ENCODE measurements around the gene MLLT10. TPM values are rescaled to one million over a fixed set of nuclear protein-coding genes. Genes with fewer than 3 reads are reported as not detected.

The MLLT10 gene
- total RNA-seq, 6 experiments from 2014 or later, result 21.8 to 25.2 (median 22.9) TPM

GRCh38 chr10:21689881-21690280 is 155.8 kb downstream of the MLLT10 start:
- Mint-ChIP-seq H3K27me3 (ENCODE audit: insufficient read depth) (no peaks in the 10 kb centered on the region; the same call in 1 of the 2 replicates), H3K4me1 (ENCODE audit: low read depth) (peaks cover 23% of the 10 kb centered on the region), H3K27ac (no peak overlapping the region), H3K4me3 (no peak overlapping the region), H3K9me3 (no peaks in the 10 kb centered on the region), H3K36me3 (ENCODE audit: low read depth) (peaks cover 19% of the 10 kb centered on the region)
- DNase-seq, result no peak
- TF ChIP-seq CTCF (IDR thresholded peaks at IDR 0.05), result no peak

GRCh38 chr10:21692916-21693315 is 158.9 kb downstream of the MLLT10 start:
- peaks cover 14% of the 10 kb centered on the region for H3K4me1 Mint-ChIP-seq (ENCODE audit: low read depth)
- no peak for DNase-seq
- no peak overlapping the region; the same call in 1 of the 2 replicates for H3K27ac Mint-ChIP-seq
- H3K27me3 Mint-ChIP-seq (ENCODE audit: insufficient read depth), result no peaks in the 10 kb centered on the region; the same call in 1 of the 2 replicates
- H3K4me3 Mint-ChIP-seq, result no peak overlapping the region
- TF ChIP-seq CTCF (IDR thresholded peaks at IDR 0.05), result no peak
- peaks cover 21% of the 10 kb centered on the region for H3K36me3 Mint-ChIP-seq (ENCODE audit: low read depth)
- H3K9me3 Mint-ChIP-seq, result no peaks in the 10 kb centered on the region

GRCh38 chr10:21693418-21693817 is 159.4 kb downstream of the MLLT10 start:
- no peak overlapping the region for H3K4me3 Mint-ChIP-seq
- H3K27ac Mint-ChIP-seq, result no peak overlapping the region; the same call in 1 of the 2 replicates
- TF ChIP-seq CTCF (IDR thresholded peaks at IDR 0.05), result no peak
- H3K9me3 Mint-ChIP-seq, result no peaks in the 10 kb centered on the region
- peaks cover 26% of the 10 kb centered on the region for H3K36me3 Mint-ChIP-seq (ENCODE audit: low read depth)
- no peak for DNase-seq
- H3K4me1 Mint-ChIP-seq (ENCODE audit: low read depth), result peaks cover 19% of the 10 kb centered on the region
- H3K27me3 Mint-ChIP-seq (ENCODE audit: insufficient read depth), result no peaks in the 10 kb centered on the region; the same call in 1 of the 2 replicates

GRCh38 chr10:21694631-21695030 is 160.6 kb downstream of the MLLT10 start:
- Mint-ChIP-seq H3K4me3 (no peak overlapping the region), H3K9me3 (peaks cover 12% of the 10 kb centered on the region), H3K27ac (no peak overlapping the region), H3K27me3 (ENCODE audit: insufficient read depth) (no peaks in the 10 kb centered on the region; the same call in 1 of the 2 replicates), H3K4me1 (ENCODE audit: low read depth) (peaks cover 24% of the 10 kb centered on the region), H3K36me3 (ENCODE audit: low read depth) (peaks cover 39% of the 10 kb centered on the region)
- TF ChIP-seq CTCF (IDR thresholded peaks at IDR 0.05), result no peak
- DNase-seq, result no peak

- H3K9me3 Mint-ChIP-seq, result peaks cover 28% of the 10 kb centered on the region
- no peak for DNase-seq
- H3K4me1 Mint-ChIP-seq (ENCODE audit: low read depth), result peaks cover 24% of the 10 kb centered on the region
- H3K36me3 Mint-ChIP-seq (ENCODE audit: low read depth), result peaks cover 55% of the 10 kb centered on the region
- H3K4me3 Mint-ChIP-seq, result no peak overlapping the region
- no peak overlapping the region for H3K27ac Mint-ChIP-seq
- no peaks in the 10 kb centered on the region for H3K27me3 Mint-ChIP-seq (ENCODE audit: insufficient read depth)
- TF ChIP-seq CTCF (IDR thresholded peaks at IDR 0.05), result no peak
Observed at GRCh38 chr10:21696302-21696701, 162.3 kb downstream of the MLLT10 start.

- TF ChIP-seq CTCF (IDR thresholded peaks at IDR 0.05), result no peak
- H3K27ac Mint-ChIP-seq, result no peak overlapping the region
- peaks cover 26% of the 10 kb centered on the region for H3K4me1 Mint-ChIP-seq (ENCODE audit: low read depth)
- H3K4me3 Mint-ChIP-seq, result no peak overlapping the region
- H3K36me3 Mint-ChIP-seq (ENCODE audit: low read depth), result peaks cover 58% of the 10 kb centered on the region
- DNase-seq, result no peak
- peaks cover 29% of the 10 kb centered on the region for H3K9me3 Mint-ChIP-seq
- H3K27me3 Mint-ChIP-seq (ENCODE audit: insufficient read depth), result peaks cover 3% of the 10 kb centered on the region; the same call in 1 of the 2 replicates
Observed at GRCh38 chr10:21699575-21699974, 165.5 kb downstream of the MLLT10 start.

All from HFFc6 (cell line).